H1 (cell line): ENCODE data around the gene DIAPH2.

Experiments used
- CEBPB ChIP-seq: IDR thresholded peaks from 2 replicates; pipeline ENCODE4 v1.6.1; 2012; ENCODE audit warnings: low read depth, low read length
- CHD1 ChIP-seq: IDR thresholded peaks from 2 replicates; pipeline ENCODE4 v1.6.1; 2012; ENCODE audit warnings: low read depth, low read length, improper control_type of control experiment
- CHD2 ChIP-seq: IDR thresholded peaks from 2 replicates; pipeline ENCODE4 v1.6.1; 2012; ENCODE audit warnings: low read length, improper control_type of control experiment
- POLR2A ChIP-seq, 2 experiments: IDR thresholded peaks; 1 replicate in 1 of 2; 2 replicates in 1 of 2; pipeline ENCODE4 v1.6.1; 2011; ENCODE audit warnings: low read depth in 2 of 2, low read length in 2 of 2, mild to moderate bottlenecking in 2 of 2; ENCODE audit errors: control extremely low read depth in 1 of 2
- SUZ12 ChIP-seq: fragments of 200-600 bp; sonication (generic); IDR thresholded peaks from 2 replicates; pipeline ENCODE4 v1.6.1; 2012; ENCODE audit warnings: mild to moderate bottlenecking, inconsistent platforms, low read length, moderate library complexity, mixed read lengths
- TF ChIP-seq, protein P1 (sequence below), 3 experiments: IDR thresholded peaks; 1 replicate in 2 of 3; 2 replicates in 1 of 3; pipeline versions ENCODE4 v1.5.1 to v1.6.1; 2011; ENCODE audit warnings: low read length in 3 of 3, mild to moderate bottlenecking in 3 of 3, inconsistent platforms in 2 of 3, low read depth in 1 of 3, moderate library complexity in 1 of 3; ENCODE audit not compliant: insufficient read depth in 1 of 3; ENCODE audit errors: control extremely low read depth in 1 of 3

DNA sequence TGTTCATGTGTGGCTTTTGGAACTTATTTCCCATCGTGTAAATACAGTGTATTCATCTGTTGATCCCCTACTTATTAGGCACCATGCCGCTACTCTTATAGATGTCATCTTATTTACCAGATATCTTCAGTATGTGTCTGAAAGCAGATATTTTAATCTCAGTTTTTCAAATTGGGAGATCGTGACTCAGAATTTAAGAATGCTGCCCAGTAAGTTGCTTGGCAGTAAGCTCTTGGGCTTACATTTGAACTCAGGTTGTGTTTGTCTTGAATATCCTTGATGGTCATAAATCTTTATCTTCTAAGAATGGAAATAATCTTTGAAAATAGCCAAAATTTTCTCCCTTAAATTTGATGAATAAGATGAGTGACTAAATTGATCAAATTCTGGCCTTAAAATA, 153.2 kb downstream of the DIAPH2 start:
- TF ChIP-seq CHD1 (no peak), CEBPB (no peak), POLR2A (IDR thresholded peaks at IDR 0.05; ENCODE audit: control extremely low read depth in 1 of 2, low read depth in 2 of 2, low read length in 2 of 2) (no peak), SUZ12 (no peak), CHD2 (no peak)
- TF ChIP-seq, protein P1, sequence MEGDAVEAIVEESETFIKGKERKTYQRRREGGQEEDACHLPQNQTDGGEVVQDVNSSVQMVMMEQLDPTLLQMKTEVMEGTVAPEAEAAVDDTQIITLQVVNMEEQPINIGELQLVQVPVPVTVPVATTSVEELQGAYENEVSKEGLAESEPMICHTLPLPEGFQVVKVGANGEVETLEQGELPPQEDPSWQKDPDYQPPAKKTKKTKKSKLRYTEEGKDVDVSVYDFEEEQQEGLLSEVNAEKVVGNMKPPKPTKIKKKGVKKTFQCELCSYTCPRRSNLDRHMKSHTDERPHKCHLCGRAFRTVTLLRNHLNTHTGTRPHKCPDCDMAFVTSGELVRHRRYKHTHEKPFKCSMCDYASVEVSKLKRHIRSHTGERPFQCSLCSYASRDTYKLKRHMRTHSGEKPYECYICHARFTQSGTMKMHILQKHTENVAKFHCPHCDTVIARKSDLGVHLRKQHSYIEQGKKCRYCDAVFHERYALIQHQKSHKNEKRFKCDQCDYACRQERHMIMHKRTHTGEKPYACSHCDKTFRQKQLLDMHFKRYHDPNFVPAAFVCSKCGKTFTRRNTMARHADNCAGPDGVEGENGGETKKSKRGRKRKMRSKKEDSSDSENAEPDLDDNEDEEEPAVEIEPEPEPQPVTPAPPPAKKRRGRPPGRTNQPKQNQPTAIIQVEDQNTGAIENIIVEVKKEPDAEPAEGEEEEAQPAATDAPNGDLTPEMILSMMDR (IDR thresholded peaks at IDR 0.05; ENCODE audit: control extremely low read depth in 1 of 3, insufficient read depth in 1 of 3, low read depth in 1 of 3, low read length in 3 of 3) = no peak
